MG63 (cell line): ENCODE data around the gene NMRK2. TPM values are rescaled to one million over a fixed set of nuclear protein-coding genes. Genes with fewer than 3 reads are reported as not detected.
"Not testable (repeated sequence)": the region's sequence is repeated elsewhere in the genome, so short reads cannot be mapped to it uniquely, and the experiment has no call there.

Source experiments
- DNase-seq: peaks from one replicate; pipeline ENCODE4 v3.0.0-alpha.2; 2020
- H3K27me3 ChIP-seq: fragments of 250-450 bp; sonication (Bioruptor Pico); 2 replicates; pipeline ENCODE4 v1.5.1; 2020; ENCODE audit warnings: mild to moderate bottlenecking, moderate library complexity
- H3K36me3 ChIP-seq: fragments of 250-450 bp; sonication (Bioruptor Pico); 2 replicates; pipeline ENCODE4 v1.5.1; 2020; ENCODE audit warnings: mild to moderate bottlenecking, moderate library complexity
- H3K4me3 ChIP-seq: fragments of 250-450 bp; sonication (Bioruptor Pico); 2 replicates; pipeline ENCODE4 v1.5.1; 2020; ENCODE audit warnings: mild to moderate bottlenecking, moderate library complexity
- H3K9me3 ChIP-seq: fragments of 250-450 bp; sonication (Bioruptor Pico); 2 replicates; pipeline ENCODE4 v1.5.1; 2020; ENCODE audit warnings: mild to moderate bottlenecking, moderate library complexity
- total RNA-seq: library from RNA; depleted of rRNA; stranded (reverse); fragments of >200 nt; shearing (Covaris generic); gene quantifications from 2 replicates; pipeline ENCODE4 v1.2.3, GENCODE V29; 2014; ENCODE audit warnings: low replicate concordance; rRNA removed

Gene NMRK2
- not detected in 2 replicates for total RNA-seq

DNA sequence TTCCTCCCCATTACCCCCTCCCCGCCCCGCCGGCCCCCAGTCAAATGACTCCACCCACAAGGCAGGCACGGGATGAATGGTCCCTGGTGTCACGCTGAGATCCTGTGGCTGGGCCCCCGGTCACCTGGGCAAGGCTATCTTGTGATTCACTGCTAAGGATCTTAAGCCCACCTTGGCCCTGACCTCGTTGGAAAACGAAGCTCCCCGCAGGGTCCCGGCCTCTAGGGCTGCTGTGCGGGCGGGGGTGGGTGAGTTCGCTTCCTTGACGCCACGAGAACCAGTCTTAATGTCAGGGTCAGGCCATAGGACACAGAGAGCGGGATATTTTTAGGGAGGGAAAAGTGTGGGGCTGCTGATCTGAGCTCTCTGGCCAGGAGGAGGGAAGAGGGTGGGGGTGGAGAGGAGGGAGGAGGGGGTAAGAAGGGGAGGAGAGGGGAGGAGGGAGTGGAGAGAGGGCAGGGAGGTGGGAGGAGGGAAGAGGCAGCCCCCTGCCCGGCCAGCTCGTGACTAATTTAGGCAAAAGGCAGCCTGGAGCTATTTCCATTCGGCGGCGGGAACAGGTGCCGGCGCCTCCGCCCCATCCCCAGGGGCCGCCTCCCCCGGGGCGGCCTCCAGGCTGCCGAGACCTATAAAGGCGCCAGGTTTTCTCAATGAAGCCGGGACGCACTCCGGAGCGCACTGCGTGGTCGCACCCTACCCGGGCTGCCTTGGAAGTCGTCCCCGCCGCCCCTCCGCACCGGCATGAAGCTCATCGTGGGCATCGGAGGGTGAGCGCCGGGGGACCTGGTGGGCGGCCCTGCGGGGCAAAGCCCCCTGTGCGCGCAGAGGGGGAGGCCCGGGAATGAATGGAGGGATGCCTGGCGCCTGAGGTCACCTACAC, at the start of gene NMRK2:
TSS of gene NMRK2 (plus strand) at position 139 of the 880 bp plus-strand sequence. CDS start at position 742, 603 bp downstream.
- DNase-seq: no peak
- Histone ChIP-seq H3K4me3 (no peak within 1 kb of the TSS), H3K9me3 (no peaks in the 10 kb centered on the region), H3K36me3 (no peaks in the 10 kb centered on the region), H3K27me3 (no peaks in the 10 kb centered on the region)

DNA sequence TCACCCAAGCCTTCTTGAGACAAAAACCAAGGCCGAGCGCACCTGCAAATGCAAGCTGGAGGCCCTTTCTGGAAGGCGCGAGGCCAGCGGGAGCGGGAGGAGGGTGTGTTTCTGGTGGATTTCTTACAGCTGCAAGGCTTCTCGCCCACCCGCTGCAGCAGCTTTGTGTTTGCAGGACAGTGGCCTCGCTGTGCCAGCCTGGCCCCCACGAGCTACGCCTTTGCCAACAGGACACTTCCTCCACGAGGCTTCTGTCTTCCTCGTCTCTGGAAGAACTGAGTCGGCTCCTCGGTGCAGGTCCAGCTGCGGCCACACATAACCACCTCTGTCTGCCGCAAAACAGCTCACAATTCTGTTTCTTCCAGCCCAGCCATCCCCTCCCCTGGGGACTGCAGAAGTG, 42.3 kb upstream of the NMRK2 start:
- no peak for DNase-seq
- no peaks in the 10 kb centered on the region for H3K9me3 ChIP-seq
- no peak overlapping the region for H3K4me3 ChIP-seq
- no peaks in the 10 kb centered on the region for H3K27me3 ChIP-seq
- no peaks in the 10 kb centered on the region for H3K36me3 ChIP-seq

- Histone ChIP-seq H3K36me3 (no peaks in the 10 kb centered on the region), H3K4me3 (no peak overlapping the region), H3K27me3 (no peaks in the 10 kb centered on the region), H3K9me3 (no peaks in the 10 kb centered on the region)
- no peak for DNase-seq
These were observed 39.2 kb upstream of the NMRK2 start for GRCh38 chr19:3893509-3894179.

GRCh38 chr19:3894959-3895358, 37.9 kb upstream of the NMRK2 start:
- H3K9me3 ChIP-seq, H3K36me3 ChIP-seq, H3K4me3 ChIP-seq, DNase-seq, H3K27me3 ChIP-seq: not testable (repeated sequence)

DNA sequence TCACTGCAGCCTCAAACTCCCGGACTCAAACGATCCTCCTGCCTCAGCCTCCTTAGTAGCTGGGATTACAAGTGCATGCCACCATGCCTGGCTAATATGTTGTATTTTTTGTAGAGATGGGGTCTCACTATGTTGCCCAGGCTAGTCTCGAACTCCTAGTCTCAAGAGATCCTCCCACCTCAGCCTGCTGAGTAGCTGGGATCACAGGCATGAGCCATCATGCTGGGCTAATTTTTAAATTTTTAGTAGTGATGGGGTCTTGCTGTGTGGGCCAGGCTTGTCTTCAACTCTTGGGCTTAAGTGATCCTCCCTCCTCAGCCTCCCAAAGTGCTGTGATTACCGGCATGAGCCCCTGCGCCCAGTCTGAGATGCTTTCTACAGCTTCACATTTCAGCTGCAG, 37.1 kb upstream of the NMRK2 start:
- no peak overlapping the region for H3K4me3 ChIP-seq
- H3K36me3 ChIP-seq: no peaks in the 10 kb centered on the region
- H3K27me3 ChIP-seq: no peaks in the 10 kb centered on the region

GRCh38 chr19:3897936-3898335, 34.9 kb upstream of the NMRK2 start:
- Histone ChIP-seq H3K36me3 (no peaks in the 10 kb centered on the region), H3K4me3 (no peak overlapping the region), H3K27me3 (no peaks in the 10 kb centered on the region), H3K9me3 (no peaks in the 10 kb centered on the region)
- no peak for DNase-seq

More for the DNA sequence above, 37.1 kb upstream of the NMRK2 start:
- no peak for DNase-seq
- no peaks in the 10 kb centered on the region for H3K9me3 ChIP-seq

DNA sequence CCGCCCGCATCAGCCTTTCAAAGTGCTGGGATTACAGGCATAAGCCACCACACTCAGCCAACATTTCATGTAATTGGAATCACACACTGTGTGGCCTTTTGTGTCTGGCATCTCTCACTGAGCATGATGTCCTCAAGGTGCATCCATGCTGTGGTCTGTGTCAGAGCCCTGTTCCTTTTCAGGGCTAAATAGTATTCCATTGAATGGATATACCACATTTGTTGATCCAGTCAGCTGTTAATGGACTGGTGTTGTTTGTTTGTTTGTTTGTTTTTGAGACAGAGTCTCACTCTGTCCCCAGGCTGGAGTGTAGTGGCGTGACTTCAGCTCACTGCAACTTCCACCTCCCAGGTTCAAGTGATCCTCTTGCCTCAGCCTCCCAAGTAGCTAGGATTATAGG, 34.4 kb upstream of the NMRK2 start:
- Histone ChIP-seq H3K36me3 (no peaks in the 10 kb centered on the region), H3K4me3 (no peak overlapping the region), H3K27me3 (no peaks in the 10 kb centered on the region), H3K9me3 (no peaks in the 10 kb centered on the region)
- no peak for DNase-seq

GRCh38 chr19:3899531-3900294, 33.2 kb upstream of the NMRK2 start:
- H3K36me3 ChIP-seq: no peaks in the 10 kb centered on the region
- H3K27me3 ChIP-seq: no peaks in the 10 kb centered on the region
- H3K4me3 ChIP-seq: no peak overlapping the region
- DNase-seq: peak; percentile 79
- no peaks in the 10 kb centered on the region for H3K9me3 ChIP-seq

- Histone ChIP-seq H3K9me3 (no peaks in the 10 kb centered on the region), H3K27me3 (no peaks in the 10 kb centered on the region), H3K36me3 (no peaks in the 10 kb centered on the region), H3K4me3 (no peak overlapping the region)
- no peak for DNase-seq
These were observed 30.4 kb upstream of the NMRK2 start for GRCh38 chr19:3902317-3902973.

DNA sequence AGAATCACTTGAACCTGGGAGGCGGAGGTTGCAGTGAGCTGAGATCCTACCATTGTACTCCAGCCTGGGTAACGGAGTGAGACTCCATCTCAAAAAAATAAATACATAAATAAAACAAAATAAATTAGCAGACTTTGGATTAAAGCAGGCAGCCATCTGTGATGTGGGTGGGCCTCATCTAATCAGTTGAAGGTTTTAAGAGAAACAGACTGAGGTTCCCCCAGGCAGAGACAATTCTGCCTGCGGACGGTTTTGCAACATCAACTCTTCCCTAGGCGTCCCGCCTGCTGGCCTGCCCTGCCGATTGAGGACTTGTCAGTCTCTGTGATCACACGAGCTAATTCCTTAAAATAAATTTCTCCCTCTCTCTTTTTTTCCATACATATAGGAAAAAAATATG, 28.6 kb upstream of the NMRK2 start:
- no peaks in the 10 kb centered on the region for H3K27me3 ChIP-seq
- H3K36me3 ChIP-seq: no peaks in the 10 kb centered on the region
- H3K9me3 ChIP-seq: no peaks in the 10 kb centered on the region
- no peak overlapping the region for H3K4me3 ChIP-seq
- no peak for DNase-seq

DNA sequence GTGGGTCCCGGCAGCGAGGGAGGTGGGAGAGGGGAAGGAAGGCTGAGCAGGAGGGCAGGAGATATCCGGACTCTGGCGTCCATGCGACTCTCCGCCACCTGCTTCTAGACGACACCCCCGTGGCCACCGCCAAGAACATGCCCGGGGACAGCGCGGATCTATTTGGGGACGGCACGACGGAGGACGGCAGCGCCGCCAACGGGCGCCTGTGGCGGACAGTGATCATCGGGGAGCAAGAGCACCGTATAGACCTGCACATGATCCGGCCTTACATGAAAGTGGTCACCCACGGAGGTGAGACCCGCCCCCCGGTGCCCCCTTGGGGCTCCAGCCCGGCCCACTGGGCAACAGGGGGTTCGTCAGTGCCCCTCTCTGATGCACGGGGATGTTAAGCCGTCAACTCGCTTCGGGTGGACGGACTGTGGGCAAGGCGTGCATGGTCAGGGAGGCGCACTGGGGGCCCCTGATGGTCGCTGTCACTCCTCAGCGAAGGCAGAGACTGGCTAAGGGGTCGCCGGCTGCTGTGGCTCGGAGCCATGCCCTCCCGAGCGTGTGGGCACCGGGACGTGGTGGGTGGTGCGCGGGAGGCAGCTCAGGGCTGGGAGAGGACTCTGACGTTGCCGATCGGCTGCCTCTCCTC, 25.1 kb upstream of the NMRK2 start:
- Histone ChIP-seq H3K27me3 (no peaks in the 10 kb centered on the region), H3K9me3 (no peaks in the 10 kb centered on the region), H3K4me3 (no peak overlapping the region), H3K36me3 (no peaks in the 10 kb centered on the region)
- no peak for DNase-seq

DNA sequence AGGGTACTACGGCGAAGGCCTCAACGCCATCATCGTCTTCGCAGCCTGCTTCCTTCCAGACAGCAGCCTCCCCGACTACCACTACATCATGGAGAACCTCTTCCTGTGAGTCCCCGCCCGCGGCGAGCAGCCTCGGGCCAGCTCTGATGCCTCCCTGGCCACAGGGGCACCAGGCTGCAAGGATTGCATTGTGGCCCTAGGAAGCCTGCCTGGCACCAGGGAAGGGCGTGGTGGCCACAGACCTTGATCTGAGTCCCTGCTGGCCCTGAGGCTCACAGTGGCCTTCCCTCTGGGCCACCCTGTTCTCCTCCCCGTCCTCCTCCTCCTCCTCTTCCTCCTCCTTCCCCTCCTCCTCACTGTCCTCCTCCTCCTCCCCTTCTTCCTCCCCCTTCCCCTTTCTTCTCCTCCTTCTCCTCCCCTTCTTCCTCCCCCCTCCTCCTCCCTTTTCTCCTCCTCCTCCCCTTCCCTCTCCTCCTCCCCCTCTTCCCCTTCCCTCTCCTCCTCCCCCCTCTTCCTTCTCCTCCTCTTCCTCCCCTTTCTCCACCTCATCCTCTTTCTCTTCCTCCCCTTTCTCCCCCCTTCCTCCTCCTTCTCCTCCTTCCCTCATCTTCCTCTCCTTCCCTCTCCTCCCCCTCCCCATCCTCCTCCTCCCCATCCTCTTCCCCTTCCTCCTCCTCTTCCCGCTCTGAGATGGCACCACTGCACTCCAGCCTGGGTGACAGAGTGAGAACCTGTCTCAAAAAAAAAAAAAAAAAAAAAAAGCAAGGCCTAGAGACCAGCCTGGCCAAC, 24.4 kb upstream of the NMRK2 start:
- no peaks in the 10 kb centered on the region for H3K9me3 ChIP-seq
- H3K27me3 ChIP-seq: no peaks in the 10 kb centered on the region
- no peak for DNase-seq
- no peaks in the 10 kb centered on the region for H3K36me3 ChIP-seq
- no peak overlapping the region for H3K4me3 ChIP-seq

DNA sequence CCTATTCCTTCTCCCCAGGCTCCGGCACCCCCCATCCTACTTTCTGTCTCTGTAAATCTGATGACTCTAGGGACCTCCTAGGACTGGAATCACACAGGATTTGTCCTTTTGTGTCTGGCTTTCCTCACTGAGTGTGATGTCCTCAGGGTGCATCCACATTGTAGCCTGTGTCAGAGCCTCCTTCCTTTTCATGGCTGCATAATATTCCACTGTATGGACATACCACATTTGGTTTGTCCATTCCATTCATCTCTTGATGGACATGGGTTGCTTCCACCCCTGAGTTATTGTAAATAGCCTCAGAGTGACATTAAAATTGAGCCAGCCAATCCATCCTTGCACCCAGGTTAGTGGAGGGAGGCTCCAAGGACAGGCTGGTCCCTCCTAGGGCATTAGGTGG, 22.8 kb upstream of the NMRK2 start:
- Histone ChIP-seq H3K4me3 (no peak overlapping the region), H3K9me3 (no peaks in the 10 kb centered on the region), H3K36me3 (no peaks in the 10 kb centered on the region), H3K27me3 (no peaks in the 10 kb centered on the region)
- DNase-seq: no peak

DNA sequence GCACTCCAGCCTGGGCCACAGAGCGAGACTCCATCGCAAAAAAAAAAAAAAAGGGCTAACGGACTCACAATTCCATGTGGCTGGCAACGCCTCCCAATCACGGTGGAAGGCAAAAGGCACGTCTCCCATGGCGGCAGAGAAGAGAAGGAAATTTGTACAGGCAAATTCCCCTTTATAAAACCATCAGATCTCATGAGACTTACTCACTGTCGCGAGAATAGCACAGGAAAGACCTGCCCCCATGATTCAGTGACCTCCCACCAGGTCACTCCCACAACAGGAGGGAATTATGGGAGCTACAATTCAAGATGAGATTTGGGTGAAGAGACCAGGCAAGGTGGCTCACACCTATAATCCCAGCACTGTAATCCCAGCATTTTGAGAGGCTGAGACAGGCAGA, 18.7 kb upstream of the NMRK2 start:
- Histone ChIP-seq H3K27me3 (no peaks in the 10 kb centered on the region), H3K36me3 (no peaks in the 10 kb centered on the region), H3K4me3 (no peak overlapping the region), H3K9me3 (no peaks in the 10 kb centered on the region)
- DNase-seq: no peak

GRCh38 chr19:3916033-3916432, 16.8 kb upstream of the NMRK2 start:
- no peaks in the 10 kb centered on the region for H3K9me3 ChIP-seq
- no peaks in the 10 kb centered on the region for H3K27me3 ChIP-seq
- H3K4me3 ChIP-seq: no peak overlapping the region
- no peak for DNase-seq
- no peaks in the 10 kb centered on the region for H3K36me3 ChIP-seq

- Histone ChIP-seq H3K4me3 (no peak overlapping the region), H3K27me3 (no peaks in the 10 kb centered on the region), H3K9me3 (no peaks in the 10 kb centered on the region), H3K36me3 (no peaks in the 10 kb centered on the region)
- DNase-seq: no peak
These were observed 13.1 kb upstream of the NMRK2 start for GRCh38 chr19:3919793-3920192.
